HG03159 (cell line): ENCODE data around the gene ASIC1.
"Not testable (repeated sequence)": the region's sequence is repeated elsewhere in the genome, so short reads cannot be mapped to it uniquely, and the experiment has no call there.

ENCODE experiments used
- ATAC-seq: cut with Tn5 transposase; IDR thresholded peaks from one replicate; pipeline ENCODE4 v1.9.1; 2021; ENCODE audit warnings: mild to moderate bottlenecking, moderate library complexity; ENCODE audit not compliant: unreplicated experiment

The ASIC1 gene

DNA sequence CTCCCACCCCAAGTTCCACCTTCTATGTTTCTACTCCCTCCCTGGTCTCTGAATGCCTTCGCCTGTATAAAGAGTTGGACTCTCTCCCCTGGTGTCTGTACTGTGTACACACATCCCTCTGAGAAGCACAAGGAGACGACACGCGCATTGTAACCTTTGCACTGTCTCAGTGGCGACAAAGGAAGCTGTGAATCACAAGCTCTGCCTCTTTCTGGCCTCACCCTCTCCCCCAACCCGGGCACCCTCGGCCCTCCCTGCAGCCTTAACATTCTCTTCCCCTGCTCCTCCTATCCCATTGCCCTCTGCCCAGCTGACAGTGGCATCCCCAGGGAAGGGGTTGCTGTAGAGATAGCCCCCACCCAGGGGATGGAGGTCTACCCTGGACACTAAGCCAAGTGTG, 25.2 kb downstream of the ASIC1 start:
- no peak for ATAC-seq

DNA sequence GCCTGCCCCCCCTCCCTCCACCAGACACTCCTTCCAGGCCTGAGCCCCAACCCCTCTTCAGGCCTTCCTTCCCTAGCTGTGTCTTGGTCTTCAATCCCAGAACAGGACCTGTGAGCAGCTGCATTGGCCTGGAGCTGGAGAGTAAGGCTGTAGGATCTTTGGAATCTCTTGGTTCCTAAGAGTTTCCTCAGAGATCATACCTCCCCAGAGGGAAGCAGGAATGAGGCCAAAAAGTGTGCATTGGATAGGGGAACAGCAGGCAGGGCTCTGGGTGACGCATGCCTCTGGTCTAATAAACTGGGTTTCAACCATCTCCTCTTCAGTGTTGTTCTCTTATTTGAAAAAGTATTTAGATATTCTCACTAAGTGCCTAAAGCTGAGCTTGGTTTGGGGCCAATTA, 25.9 kb downstream of the ASIC1 start:
- no peak for ATAC-seq

DNA sequence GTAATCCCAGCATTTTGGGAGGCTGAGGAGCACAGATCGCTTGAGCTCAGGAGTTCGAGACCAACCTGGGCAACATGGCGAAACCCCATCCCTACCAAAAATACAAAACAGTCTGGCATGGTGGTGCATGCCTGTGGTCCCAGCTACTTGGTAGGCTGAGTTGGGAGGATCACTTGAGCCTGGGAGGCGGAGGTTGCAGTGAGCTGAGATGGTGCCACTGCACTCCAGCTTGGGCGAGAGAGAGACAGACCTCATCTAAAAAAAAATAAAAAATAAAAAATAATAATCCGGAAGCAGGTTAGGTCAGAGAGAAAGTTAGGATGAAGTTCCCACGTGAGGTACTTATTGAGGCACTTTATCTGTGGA, 27.0 kb downstream of the ASIC1 start:
- ATAC-seq: not testable (repeated sequence)

DNA sequence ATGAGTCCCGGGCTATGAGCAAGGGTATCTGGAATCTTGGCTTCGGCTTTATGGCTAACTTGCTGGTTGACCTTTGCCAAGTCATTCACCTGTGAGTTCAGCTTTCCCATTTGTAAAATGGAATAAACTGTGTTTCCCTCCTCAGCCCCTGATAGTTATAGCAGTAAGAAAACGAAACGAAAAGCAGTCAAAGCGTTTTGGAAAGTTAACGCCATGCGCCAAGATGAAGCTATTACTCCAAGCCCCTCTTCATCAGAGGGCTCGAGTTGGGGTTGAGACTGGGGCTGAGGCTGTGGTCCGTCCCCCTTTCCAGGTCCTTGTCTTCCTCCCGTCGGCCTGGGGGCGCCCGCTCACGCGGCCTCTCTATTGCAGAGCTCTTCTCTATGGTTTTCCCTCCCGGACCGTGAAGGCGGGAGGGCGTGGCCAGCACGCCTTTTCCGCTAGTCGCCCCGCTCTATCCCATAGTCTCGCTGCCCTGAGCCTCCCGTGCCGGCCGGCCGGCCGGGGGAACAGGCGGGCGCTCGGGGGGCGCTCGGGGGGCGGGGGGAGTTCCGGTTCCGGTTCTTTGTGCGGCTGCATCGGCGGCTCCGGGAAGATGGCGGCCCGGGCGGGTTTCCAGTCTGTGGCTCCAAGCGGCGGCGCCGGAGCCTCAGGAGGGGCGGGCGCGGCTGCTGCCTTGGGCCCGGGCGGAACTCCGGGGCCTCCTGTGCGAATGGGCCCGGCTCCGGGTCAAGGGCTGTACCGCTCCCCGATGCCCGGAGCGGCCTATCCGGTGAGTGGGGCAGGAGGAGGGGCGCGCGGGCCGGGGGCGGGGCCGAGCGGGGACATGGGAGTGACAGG, 27.6 kb downstream of the ASIC1 start, which contains the start of gene SMARCD1:
Gene SMARCD1 (plus strand): TSS at position 568 of the 840 bp plus-strand sequence. CDS start 28 bp downstream, at position 596.
- peak; percentile 66 for ATAC-seq

DNA sequence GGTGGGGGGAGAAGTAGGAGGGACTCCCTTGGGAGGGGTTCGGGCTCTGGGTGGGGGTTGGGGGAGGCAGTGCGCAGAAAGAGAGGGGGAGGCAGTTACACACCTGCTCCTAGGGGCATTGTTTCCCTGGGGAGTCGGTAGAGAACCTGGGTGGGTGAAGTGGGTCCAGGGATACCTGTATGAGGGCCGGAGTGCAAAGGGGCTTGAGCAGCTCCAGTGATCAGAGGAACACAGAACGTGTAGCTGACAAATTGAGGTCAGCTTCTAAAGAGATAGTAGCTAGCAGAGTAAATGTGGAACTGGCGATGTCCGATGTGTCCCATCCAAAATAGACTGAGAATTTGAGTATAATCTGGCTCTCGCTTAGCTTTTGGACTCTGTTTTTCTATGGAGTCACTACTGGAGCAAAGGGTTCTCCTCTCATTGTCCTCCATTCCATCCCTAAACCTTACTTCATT, 28.2 kb downstream of the ASIC1 start:
- ATAC-seq: peak; percentile 15

DNA sequence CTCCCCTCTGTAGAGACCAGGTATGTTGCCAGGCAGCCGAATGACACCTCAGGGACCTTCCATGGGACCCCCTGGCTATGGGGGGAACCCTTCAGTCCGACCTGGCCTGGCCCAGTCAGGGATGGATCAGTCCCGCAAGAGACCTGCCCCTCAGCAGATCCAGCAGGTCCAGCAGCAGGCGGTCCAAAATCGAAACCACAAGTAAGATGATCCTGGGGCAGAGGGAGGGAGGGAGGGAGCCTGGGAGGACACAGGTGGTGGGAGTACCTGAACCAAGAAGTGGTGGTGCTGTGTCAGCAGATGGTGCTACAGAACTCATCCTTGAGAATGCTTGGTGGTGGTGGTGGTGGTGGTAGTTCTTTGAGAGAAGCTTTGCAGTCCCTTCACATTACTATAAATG, 28.8 kb downstream of the ASIC1 start:
- ATAC-seq: no peak

DNA sequence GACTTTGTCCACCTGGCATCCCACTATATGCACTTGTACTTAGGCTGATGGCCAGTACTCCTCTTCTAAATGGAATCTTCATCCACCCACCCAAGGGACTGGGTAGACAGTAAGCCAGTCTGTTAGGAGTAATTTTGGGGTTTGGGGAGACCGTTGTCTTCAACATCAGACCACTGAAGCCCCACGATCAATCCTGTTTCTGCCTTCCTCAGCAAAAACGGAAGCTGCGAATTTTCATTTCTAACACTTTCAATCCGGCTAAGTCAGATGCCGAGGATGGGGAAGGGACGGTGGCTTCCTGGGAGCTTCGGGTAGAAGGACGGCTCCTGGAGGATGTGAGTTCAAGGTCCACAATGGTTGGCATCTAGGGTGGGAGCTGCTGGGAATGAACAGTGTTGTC, 29.8 kb downstream of the ASIC1 start:
- no peak for ATAC-seq

DNA sequence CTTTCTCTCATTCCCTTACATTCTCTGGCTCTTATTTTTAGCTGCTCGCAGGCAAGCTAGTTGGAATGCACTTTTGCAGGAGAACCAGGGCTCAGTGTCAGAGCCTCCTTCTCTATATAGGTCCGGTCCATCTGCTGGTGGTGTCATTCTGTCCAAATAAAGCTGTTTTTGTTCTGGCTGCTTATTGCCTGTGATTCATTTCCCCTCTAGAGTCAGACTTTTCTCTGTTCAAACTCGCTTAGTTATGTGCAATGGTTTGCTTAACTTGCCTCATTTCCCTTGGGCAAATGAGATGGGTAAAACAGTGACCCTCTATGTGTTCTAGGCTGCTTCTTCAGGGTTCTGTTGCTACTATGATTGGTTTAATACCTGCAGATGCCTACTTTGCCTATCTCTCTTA, 30.6 kb downstream of the ASIC1 start:
- no peak for ATAC-seq

DNA sequence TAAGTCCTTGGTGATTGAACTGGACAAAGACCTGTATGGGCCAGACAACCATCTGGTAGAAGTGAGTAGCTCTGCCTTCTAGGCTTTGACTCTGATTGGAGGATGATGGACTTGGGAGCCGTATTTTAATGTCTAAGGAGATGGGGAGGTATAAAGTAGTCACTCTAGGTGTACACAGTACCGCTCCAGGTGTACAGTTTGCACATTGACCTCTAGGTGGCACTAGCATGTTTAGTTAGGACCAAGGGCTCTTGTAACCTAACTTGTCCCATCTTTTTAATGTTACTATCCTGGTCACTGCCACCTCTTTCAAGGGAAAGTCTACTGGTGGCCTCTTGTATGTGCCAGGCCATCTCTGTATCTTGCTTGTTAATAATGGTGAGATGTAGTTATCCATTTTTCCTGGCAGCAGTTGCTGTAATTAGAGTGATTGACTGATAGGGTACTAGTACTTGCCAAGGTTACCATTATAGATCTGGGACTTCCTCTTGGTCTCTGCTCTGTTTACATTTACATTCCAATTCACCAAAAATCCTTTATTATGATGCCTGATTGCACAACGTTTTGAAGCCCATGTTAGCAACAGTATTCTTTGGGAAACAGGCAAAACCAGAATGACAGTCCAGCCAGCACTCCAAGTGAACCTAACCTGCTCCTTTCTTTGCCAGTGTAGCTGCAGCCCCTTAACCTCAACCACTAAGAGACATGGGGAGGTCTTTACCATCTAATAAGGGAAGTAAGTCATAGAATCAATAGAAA, 31.4 kb downstream of the ASIC1 start:
- no peak for ATAC-seq

DNA sequence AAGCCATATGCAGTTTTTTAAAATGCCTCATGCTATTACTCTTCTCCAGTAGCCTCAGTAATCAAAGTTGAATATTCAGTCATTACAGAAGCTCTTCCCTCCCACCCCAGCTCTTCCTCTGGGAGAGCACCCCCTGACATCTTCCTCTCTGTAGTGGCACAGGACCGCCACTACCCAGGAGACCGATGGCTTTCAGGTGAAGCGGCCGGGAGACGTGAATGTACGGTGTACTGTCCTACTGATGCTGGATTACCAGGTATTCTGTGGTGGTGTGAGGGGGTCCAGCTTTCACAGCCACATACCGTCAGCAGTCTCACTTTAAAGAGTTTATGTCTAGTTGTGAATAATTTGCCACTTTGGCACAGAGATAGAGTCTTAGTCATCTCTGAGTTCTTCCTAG, 32.3 kb downstream of the ASIC1 start:
- ATAC-seq: no peak

DNA sequence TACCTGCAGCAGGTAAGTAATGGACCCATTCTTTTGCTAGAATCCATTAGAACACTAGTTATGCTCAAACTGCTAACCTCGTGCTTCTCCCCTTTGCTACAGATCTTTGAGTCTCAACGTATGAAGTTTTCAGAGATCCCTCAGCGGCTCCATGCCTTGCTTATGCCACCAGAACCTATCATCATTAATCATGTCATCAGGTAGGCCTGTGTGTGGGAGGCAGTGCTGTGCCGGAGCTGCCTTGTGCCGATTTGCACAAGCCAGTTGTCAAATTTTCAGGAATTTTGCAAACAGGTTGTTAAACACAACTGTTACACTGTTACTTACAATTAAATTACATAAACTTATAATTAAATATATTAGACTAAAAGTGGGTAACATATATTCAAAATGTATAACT, 33.0 kb downstream of the ASIC1 start:
- ATAC-seq: no peak

DNA sequence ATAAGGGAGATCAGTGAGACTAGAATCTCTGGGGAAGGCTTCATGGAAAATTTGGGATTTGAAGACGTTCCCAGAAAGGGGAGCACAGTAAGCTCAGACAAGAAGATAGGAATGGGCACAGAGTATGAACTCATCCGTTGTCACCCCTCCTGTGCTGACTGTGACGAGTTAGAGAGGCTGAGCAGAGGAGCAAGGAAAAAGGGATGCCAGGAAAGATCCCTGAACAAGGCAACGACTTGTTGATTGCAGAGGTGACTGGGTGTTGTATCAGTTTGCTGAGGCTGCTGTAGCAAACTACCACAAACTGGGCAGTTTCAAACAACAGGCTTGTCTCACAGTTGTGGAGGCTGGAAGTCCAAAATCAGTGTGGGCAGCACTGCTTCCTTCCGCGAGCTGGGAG, 40.6 kb downstream of the ASIC1 start:
- no peak for ATAC-seq

DNA sequence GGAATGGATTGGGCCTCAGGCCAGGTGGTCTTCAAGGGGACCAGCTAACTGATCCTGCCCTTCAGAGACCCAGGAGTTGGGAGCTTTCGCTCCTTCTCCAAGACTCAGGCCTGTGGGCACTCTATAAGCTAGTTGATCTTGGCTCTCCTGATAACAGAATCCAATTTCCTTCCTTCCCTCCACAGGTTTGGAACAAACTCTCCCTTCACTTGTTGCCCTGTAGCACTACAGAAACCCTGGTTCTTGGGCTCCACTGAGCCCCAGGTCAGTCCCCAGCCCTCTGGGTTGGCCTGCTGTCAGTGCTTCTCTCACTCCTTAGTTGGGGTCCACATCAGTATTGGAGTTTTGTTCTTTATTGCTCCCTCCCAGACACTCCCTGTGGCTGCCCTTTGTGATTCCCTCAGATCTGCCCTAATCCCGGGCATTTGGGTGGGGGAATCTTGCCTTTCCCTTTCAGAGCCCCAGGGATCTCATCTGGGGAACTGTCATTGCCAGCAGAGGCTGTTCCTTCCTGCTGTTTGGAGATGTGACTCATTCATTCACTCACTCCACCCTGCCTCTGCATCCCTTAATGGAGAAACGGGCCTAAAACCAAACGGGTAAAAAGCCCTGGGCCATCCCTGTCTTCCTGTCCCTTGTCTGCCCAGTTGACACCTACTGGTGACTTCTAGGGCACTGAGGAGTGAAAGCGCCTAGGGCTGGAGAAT, 42.1 kb downstream of the ASIC1 start:
- no peak for ATAC-seq

DNA sequence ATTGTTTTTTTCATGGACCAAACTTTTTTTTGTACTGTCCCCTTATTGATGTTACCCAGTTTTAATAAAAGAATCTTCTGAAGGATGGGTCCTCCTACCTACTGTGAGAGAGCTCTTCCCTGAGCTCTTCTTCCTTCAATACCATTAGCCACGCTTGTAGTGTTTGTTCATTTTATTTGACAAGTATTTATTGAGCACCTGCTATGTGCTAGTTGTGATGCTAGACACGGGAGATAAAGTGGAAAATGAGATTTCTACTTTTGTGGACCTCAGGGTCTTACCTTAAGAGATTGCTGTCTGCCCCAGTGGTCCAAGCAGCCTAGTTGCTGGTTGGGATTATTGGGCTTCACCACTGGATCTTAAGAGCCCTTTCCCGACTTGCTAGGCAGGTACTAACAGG, 43.2 kb downstream of the ASIC1 start:
- ATAC-seq: no peak

DNA sequence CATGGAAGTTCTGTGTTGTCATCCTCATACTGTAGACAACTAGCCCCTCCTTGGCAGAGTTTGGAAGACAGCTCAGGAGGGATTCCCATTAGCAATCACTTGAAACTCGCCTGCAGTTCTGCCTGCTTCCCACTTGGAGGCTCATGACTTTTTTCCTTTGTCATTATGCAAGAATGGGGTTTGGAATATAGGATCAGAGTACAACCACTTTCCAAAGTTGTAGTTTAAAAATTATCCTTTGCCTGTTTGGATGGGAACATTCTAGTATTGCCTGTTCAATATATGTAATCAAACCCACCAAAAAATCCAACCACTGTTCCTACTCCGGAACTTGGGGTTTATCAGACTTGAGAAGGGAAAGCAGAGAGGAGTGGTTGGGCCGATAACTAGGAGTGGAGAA, 44.3 kb downstream of the ASIC1 start:
- ATAC-seq: no peak

DNA sequence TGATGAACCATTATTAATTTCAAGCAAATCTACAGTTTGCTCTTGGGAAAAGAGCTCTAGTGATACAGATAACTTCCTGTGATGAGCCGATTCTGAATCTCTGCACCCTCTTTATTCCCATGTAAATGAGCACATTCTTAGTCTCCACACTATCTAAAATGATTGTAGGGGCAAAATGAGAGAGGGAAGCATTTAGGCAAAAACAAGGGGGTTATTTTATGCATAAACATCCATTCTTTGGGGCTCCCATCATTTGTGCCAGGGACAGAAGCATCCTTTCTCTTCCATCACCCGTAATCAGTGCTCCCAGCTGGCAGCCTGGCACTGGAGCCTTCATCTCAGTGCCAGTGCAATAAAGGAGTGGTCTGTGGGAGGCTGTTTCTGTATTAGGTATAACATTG, 44.7 kb downstream of the ASIC1 start:
- ATAC-seq: no peak

DNA sequence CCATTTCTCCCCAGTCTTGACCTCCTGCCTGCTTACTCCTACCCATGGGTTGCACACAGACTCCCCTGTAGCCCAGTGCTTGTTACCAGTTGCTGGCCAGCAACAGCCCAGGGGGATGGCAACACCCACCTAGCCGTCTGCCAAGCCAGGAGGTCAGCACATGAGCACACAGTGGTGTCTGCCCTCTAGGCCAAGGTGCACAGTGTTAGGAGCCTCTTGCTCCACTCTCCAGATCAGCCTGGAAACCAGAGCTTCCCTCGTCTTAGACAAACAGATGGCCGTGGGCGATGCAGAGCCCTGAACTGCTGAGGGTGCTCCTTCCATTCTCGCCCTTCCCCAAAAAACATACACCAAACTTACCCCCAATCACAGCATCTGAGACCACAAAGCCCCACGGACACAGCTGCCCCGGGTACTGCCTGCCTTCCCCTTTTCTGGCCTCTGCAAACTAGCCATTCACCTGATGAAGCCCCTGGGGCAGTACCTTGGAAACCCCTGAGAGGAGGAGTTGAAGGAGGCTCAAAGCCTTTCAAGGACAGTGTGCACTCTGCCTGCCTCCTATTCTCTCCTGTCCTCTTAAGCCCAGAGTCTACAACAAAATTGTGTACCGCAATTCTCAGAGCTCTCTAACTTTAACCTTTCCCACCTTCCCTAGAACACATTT, 45.4 kb downstream of the ASIC1 start:
- ATAC-seq: no peak

DNA sequence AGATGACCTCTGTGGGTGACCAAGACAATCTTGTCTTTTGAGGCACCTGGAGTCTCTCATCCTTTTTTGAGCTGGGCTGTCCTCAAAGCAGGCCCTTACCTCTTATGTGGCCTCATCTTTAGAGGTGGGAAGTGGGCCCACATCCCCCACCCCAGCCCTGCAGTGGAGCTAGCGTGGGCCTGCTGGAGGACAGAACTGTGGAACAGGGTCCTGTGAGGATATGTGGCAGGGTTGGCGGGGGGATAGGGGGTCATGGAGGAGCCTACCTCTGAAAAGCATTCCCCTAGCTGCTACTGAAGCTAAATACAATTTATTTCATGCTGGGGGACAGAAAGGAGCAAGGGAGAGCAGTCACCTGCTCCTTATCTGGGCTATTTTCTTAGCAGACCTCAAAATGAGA, 46.0 kb downstream of the ASIC1 start:
- ATAC-seq: no peak

DNA sequence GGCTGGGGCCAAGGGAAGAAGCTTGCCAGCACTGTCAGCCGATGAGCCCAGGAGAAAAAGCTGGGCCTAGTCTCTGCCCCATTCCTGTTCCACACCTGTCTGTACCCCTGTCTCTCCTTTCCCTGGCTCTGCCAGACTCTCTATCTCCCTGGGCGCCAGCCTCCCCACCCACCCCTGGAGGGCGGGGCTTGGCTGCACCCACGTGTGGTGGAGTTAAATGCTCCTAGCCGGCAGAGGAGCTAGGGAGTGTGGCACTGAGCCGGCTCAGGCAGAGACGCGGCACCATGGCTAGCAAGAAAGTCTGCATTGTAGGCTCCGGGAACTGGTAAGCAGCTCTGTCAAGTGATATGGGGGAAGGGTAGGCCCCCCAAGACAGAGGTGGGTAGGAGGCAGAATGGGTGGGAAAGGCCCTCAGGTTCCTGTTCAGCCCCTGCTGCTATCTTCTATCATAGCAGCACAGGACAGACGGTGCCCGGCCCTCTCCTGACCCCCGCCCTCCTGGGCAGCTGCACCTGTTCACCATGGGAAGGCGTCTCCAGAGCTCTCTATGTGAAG, 46.4 kb downstream of the ASIC1 start, which contains the start of gene GPD1:
Gene GPD1 (plus strand): TSS at position 242 of the 555 bp plus-strand sequence. CDS start 43 bp downstream, at position 285.
- no peak for ATAC-seq
